Measurements from ENCODE around the gene RCCD1. TPM values are rescaled to one million over a fixed set of nuclear protein-coding genes. Genes with fewer than 3 reads are reported as not detected.

RCCD1 gene
- polyA plus RNA-seq, 1 donor from 2014 or later, result 4.5 TPM

- TF ChIP-seq REST (IDR thresholded peaks at IDR 0.05; ENCODE audit: borderline replicate concordance), result no peak
- no peak for TF ChIP-seq CTCF (IDR thresholded peaks at IDR 0.05; ENCODE audit: poor library complexity, severe bottlenecking)
- no peak for TF ChIP-seq POLR2AphosphoS5 (IDR thresholded peaks at IDR 0.05)
- TF ChIP-seq EZH2 (IDR thresholded peaks at IDR 0.05; ENCODE audit: borderline replicate concordance, insufficient read depth, low read length, poor library complexity, severe bottlenecking), result no peak
- no peak for TF ChIP-seq EP300 (conservative IDR thresholded peaks at IDR 0.05; ENCODE audit: poor library complexity, severe bottlenecking)
- no peak for TF ChIP-seq RAD21 (conservative IDR thresholded peaks at IDR 0.05)
- TF ChIP-seq TAF1 (IDR thresholded peaks at IDR 0.05; ENCODE audit: low read depth), result no peak
- TF ChIP-seq MXI1 (conservative IDR thresholded peaks at IDR 0.05; ENCODE audit: poor library complexity, severe bottlenecking), result no peak
- TF ChIP-seq SMC3 (conservative IDR thresholded peaks at IDR 0.05; ENCODE audit: poor library complexity), result no peak
- Histone ChIP-seq H3K4me2 (ENCODE audit: low read length) (no peak overlapping the region), H3K4me3 (ENCODE audit: low read length) (no peak overlapping the region), H2AFZ (ENCODE audit: low read depth, low read length) (no peak overlapping the region), H4K20me1 (ENCODE audit: insufficient read depth) (no peaks in the 10 kb centered on the region), H3F3A (ENCODE audit: insufficient read depth, low read length, poor library complexity, severe bottlenecking) (no peaks in the 10 kb centered on the region), H3K9me3 (ENCODE audit: low read length) (no peaks in the 10 kb centered on the region), H3K79me2 (replicated peaks; ENCODE audit: insufficient read depth, low read length) (no peaks in the 10 kb centered on the region), H3K27me3 (ENCODE audit: insufficient read depth, low read depth, low read length) (no peaks in the 10 kb centered on the region), H3K36me3 (ENCODE audit: insufficient read depth, low read length) (peaks cover 3% of the 10 kb centered on the region), H3K9me2 (ENCODE audit: insufficient read depth, low read length) (no peaks in the 10 kb centered on the region), H3K27ac (ENCODE audit: low read length) (no peak overlapping the region), H3K9ac (ENCODE audit: low read length) (no peak overlapping the region)
These were observed 44.0 kb upstream of the RCCD1 start for GRCh38 chr15:90910441-90911301.

GRCh38 chr15:90911302-90911623 is 43.4 kb upstream of the RCCD1 start:
- Histone ChIP-seq H3F3A (ENCODE audit: insufficient read depth, low read length, poor library complexity, severe bottlenecking) (no peaks in the 10 kb centered on the region), H3K36me3 (ENCODE audit: insufficient read depth, low read length) (no peaks in the 10 kb centered on the region), H3K27me3 (ENCODE audit: insufficient read depth, low read depth, low read length) (no peaks in the 10 kb centered on the region), H3K4me2 (ENCODE audit: low read length) (no peak overlapping the region), H3K4me3 (ENCODE audit: low read length) (no peak overlapping the region), H2AFZ (ENCODE audit: low read depth, low read length) (no peak overlapping the region), H3K9me3 (ENCODE audit: low read length) (no peaks in the 10 kb centered on the region), H3K9me2 (ENCODE audit: insufficient read depth, low read length) (no peaks in the 10 kb centered on the region), H4K20me1 (ENCODE audit: insufficient read depth) (no peaks in the 10 kb centered on the region), H3K79me2 (replicated peaks; ENCODE audit: insufficient read depth, low read length) (no peaks in the 10 kb centered on the region), H3K9ac (ENCODE audit: low read length) (no peak overlapping the region), H3K27ac (ENCODE audit: low read length) (no peak overlapping the region)
- TF ChIP-seq REST (IDR thresholded peaks at IDR 0.05; ENCODE audit: borderline replicate concordance) (no peak), RAD21 (conservative IDR thresholded peaks at IDR 0.05) (no peak), SMC3 (conservative IDR thresholded peaks at IDR 0.05; ENCODE audit: poor library complexity) (no peak), POLR2AphosphoS5 (IDR thresholded peaks at IDR 0.05) (no peak), MXI1 (conservative IDR thresholded peaks at IDR 0.05; ENCODE audit: poor library complexity, severe bottlenecking) (no peak), CTCF (IDR thresholded peaks at IDR 0.05; ENCODE audit: poor library complexity, severe bottlenecking) (no peak), TAF1 (IDR thresholded peaks at IDR 0.05; ENCODE audit: low read depth) (no peak), EZH2 (IDR thresholded peaks at IDR 0.05; ENCODE audit: borderline replicate concordance, insufficient read depth, low read length, poor library complexity, severe bottlenecking) (no peak), EP300 (conservative IDR thresholded peaks at IDR 0.05; ENCODE audit: poor library complexity, severe bottlenecking) (no peak)

Data from neural cell (in vitro differentiated cells).